Lower leg skin (tissue), 4 donors: Measurements from ENCODE around the gene ERAP2. TPM values are rescaled to one million over a fixed set of nuclear protein-coding genes. Genes with fewer than 3 reads are reported as not detected.
"Not testable (repeated sequence)": the region's sequence is repeated elsewhere in the genome, so short reads cannot be mapped to it uniquely, and the experiment has no call there.

ENCODE experiments used
- DNase-seq, 2 donors: peaks; one replicate each; pipeline ENCODE4 v3.0.0-alpha.2; 2019; ENCODE audit warnings: low spot score in 2 of 2
- H3K4me3 ChIP-seq: fragments of 200-600 bp; sonication (generic); 2 replicates; pipeline ENCODE4 v1.5.1; 2017; ENCODE audit warnings: mild to moderate bottlenecking, low read depth; ENCODE audit not compliant: poor library complexity, severe bottlenecking
- CTCF ChIP-seq, 3 donors: fragments of 450-650 bp; IDR thresholded peaks; one replicate each; pipeline ENCODE4 v1.5.1; 2016; ENCODE audit warnings: antibody characterized with exemption in 3 of 3, mild to moderate bottlenecking in 3 of 3, moderate library complexity in 2 of 3
- POLR2A ChIP-seq, 2 donors: fragments of 450-650 bp; IDR thresholded peaks; one replicate each; pipeline ENCODE4 v1.6.1; 2016 to 2017; ENCODE audit warnings: antibody characterized with exemption in 2 of 2, mild to moderate bottlenecking in 1 of 2, moderate library complexity in 1 of 2
- whole genome bisulfite sequencing, 2 donors: methylation state at CpG; one replicate each; pipeline ENCODE4 v1.1.5; 2018; 5-methylcytosine and 5-hydroxymethylcytosine counted together
- intact Hi-C: fragments of 100-400 bp; cut with DNase I; formaldehyde crosslinking; loops from one replicate; pipeline ENCODE4 v1.15.0; 2023; ENCODE audit warnings: low total_unique reads
- total RNA-seq, 4 donors: library from RNA; depleted of rRNA; stranded (reverse); fragments of >200 nt; gene quantifications; one replicate each; pipeline ENCODE4 v1.1.0, GENCODE V29; 2016

ERAP2 gene
- total RNA-seq, 4 donors from 2014 or later, result 5.0 to 11.0 (median 9.3) TPM

GRCh38 chr5:96873449-96873848, 2.9 kb upstream of the ERAP2 start:
- DNase-seq, result no peak
- H3K4me3 ChIP-seq, result no peak overlapping the region
- TF ChIP-seq POLR2A (IDR thresholded peaks at IDR 0.05) (no peak), CTCF (IDR thresholded peaks at IDR 0.05) (no peak)
- intact Hi-C loops, result no loop called here

DNA sequence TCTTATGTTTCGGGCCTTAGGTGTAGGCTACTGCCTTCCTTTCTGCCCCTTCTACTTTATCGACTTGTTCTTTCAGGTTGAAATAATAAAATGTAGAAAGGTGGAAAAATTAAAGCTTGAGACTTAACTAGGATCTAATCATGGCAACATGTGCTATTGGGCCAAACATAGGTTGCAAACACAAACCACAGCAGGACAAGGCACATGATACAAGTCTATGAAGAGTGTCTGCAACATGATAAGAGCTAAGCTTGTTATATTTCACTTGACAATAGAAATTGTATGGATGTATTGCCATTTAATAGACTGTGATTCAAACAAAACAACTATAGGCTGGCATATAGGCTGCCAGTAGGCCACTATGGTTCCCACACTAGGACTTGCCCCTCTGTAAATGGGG, 1.7 kb upstream of the ERAP2 start:
- no peak overlapping the region for H3K4me3 ChIP-seq
- TF ChIP-seq POLR2A (IDR thresholded peaks at IDR 0.05) (no peak), CTCF (IDR thresholded peaks at IDR 0.05) (no peak)
- intact Hi-C loops, result no loop called here
- 97% methylated on average over 2 of the region's 2 CpGs for WGBS, 2 donors
- DNase-seq, result no peak

DNA sequence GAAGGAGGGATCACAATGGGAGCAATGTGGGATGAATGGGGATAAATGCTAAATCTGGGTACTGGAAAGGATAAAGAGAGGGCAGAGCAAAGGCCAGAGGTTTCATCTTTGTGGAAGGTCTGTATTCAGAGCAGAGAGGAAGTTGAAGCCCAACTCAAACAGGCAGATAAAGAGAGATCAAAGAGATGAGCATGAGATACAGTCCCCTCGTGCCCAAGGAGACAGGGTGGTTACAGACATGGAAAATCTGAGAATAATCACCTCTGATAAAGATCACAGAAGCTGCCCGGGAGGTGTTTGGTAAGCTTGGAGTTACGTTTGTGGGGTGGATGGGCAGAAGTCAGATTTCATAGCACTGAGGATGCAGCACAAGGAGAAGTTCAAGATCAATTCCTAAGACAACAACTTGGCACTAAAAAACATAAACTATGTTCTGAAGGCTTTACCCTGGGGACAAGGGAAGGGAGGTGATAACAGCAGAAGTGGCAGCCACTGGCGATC, 459 bp upstream of the ERAP2 start:
- TF ChIP-seq POLR2A (IDR thresholded peaks at IDR 0.05), result no peak
- no peak for TF ChIP-seq CTCF (IDR thresholded peaks at IDR 0.05)
- peak overlapping the region; percentile 40 for H3K4me3 ChIP-seq
- intact Hi-C loops, result no loop called here
- WGBS, 2 donors, result 3 to 5% methylated on average over 4 of the region's 4 CpGs
- DNase-seq, result no peak

GRCh38 chr5:96876977-96877469, 723 bp downstream of the ERAP2 start:
- DNase-seq, intact Hi-C loops: not testable (repeated sequence)
- peak overlapping the region; percentile 40 for H3K4me3 ChIP-seq
- 7 to 11% methylated on average over 12 of the region's 12 CpGs for WGBS, 2 donors

- H3K4me3 ChIP-seq, result no peak overlapping the region
- 77% methylated on average over 3 of the region's 3 CpGs for WGBS, 2 donors
- TF ChIP-seq POLR2A (IDR thresholded peaks at IDR 0.05) (no peak), CTCF (IDR thresholded peaks at IDR 0.05) (no peak)
- no peak for DNase-seq
- intact Hi-C loops, result no loop called here
Observed at GRCh38 chr5:96879665-96880064, 3.4 kb downstream of the ERAP2 start.

DNA sequence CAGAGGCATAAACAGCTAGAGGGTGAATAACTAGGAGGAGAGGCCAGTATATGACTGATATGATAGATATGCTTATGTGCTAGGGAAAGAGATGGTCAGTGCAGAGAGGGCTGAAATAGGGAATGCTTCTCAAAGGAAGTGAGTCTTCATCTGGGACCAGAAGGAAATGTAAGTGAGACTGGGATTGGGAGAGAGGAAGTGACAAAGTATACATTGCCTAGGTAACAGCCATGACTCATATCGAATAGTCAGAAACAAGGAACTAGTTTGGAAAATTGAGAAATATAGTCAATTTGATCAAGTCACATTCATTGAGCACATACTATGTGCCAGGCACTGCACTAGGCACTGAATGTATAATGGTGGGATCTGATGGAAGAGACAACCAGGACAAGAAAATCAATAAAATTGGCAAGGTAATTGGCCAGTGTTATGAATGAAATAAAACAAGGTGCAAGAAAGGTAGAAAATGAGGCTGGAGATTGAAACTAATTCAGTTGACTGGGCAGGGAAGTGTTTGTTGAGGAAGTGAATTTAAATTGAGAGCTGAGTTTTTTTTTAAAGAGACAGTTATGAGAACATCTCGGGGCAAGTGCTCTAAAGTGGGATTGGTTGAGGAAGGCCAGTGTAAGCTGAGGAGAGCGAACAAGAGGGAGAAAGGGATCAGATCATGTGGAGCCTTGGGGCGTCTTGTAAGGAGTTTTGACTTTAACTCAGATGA, 4.3 kb downstream of the ERAP2 start:
- H3K4me3 ChIP-seq, result no peak overlapping the region
- no peak for DNase-seq
- WGBS, 2 donors, result 85 to 86% methylated on average over 4 of the region's 4 CpGs
- TF ChIP-seq POLR2A (IDR thresholded peaks at IDR 0.05) (no peak), CTCF (IDR thresholded peaks at IDR 0.05) (no peak)
- intact Hi-C loops, result no loop called here
